NCI-H526 treated with DMSO at 0.1 percent for 48 hours (cell line): ENCODE results near the gene MFAP1.
"Not testable (repeated sequence)": the region's sequence is repeated elsewhere in the genome, so short reads cannot be mapped to it uniquely, and the experiment has no call there.

Experiments
- DNase-seq: peaks from one replicate; lab custom pipeline; 2025; lab: John Stamatoyannopoulos, UW

The MFAP1 gene, protein sequence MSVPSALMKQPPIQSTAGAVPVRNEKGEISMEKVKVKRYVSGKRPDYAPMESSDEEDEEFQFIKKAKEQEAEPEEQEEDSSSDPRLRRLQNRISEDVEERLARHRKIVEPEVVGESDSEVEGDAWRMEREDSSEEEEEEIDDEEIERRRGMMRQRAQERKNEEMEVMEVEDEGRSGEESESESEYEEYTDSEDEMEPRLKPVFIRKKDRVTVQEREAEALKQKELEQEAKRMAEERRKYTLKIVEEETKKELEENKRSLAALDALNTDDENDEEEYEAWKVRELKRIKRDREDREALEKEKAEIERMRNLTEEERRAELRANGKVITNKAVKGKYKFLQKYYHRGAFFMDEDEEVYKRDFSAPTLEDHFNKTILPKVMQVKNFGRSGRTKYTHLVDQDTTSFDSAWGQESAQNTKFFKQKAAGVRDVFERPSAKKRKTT

DNA sequence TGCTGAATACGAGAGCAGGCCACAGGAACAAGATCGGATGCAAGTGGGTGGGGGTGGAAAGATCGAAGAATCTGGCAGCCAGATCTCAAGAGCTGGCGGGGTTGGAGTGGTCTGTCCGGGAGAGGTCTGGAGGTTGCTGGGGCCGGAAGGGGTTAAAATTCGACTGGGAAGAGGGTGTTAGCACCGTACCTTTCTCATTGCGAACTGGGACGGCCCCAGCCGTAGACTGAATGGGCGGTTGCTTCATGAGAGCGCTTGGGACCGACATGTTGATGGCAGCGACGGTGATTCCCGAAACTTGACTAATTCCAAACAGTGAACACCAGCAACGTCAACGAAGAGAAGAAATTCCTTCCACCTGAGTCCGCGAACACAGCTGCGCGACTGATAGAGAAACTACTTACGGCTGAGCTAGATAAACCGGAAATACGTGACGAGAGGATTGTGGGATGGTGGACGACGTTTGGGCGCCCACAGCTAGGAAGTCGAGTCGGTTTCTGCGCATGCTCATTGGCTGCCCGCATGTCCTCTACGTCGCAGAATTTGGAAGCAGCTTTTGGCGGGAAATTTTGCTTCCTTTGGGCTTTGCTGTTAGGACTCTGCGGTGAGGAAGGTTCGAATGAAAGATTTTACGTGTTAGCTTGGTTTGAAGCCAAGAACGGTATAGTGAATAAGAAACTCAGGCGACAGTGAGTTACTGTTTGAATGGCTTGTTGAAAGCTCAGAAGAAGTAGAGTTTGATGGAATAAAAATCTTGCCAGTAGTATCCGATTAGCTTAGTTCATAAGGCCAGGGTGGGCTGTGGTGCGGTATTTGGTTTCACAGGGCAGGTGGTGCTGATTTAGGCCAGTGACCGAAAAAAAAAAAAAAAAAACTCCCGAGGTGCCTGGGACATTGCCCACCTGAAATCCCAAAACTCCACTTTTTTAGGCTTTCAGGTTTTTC, at the start of gene MFAP1:
Gene MFAP1 (minus strand): TSS at position 389 of the 945 bp plus-strand sequence. CDS start 121 bp downstream, at position 268.
- DNase-seq, result peak; percentile 98

DNA sequence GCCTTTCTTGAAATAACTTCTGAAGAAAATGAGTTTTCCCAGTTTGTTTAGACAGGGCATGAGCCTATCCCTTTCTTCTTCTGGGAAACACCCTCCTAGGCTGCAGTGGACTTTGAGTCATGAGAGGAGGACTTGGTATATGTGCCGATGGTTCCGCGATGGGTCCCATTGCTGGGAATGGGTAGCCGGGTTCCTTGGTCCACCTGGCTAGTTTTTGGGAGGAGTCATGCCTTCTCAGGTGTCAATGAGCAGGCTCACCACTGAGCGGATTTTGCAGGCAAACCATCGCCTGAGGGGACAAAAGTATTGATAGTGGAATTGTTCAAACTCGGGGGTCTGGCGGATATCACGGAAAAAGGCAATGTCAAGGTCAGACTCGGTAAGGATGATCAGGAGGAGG, 49.2 kb upstream of the MFAP1 start:
- no peak for DNase-seq

DNA sequence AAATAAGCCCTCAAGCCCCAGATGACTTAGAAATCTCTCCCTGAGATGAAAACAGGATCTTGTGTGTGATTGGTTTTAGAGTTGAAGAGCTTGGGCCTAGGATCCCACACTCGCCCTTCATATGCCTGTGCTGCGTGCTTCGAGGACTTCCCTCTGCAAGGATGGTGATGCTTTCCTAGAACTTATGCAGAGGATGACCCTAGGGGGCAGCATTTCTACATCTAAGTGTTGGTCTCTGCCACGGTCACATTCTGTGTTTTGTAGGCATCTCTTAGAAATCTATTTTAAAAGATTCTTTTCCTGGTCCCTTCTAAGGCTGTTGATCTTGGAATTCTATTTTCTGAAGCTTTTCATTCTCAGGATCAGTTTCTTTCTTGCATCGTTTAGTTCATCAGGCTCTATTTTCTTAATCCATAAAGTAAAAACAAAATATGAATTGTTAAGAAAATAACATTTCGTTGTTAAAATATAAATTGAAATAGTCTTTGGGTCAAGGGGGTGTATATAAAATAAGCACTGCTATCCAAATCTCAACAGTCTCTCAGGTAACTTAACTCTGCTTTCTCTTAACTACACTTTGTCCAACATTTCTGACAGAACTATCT, 48.0 kb upstream of the MFAP1 start:
- no peak for DNase-seq

DNA sequence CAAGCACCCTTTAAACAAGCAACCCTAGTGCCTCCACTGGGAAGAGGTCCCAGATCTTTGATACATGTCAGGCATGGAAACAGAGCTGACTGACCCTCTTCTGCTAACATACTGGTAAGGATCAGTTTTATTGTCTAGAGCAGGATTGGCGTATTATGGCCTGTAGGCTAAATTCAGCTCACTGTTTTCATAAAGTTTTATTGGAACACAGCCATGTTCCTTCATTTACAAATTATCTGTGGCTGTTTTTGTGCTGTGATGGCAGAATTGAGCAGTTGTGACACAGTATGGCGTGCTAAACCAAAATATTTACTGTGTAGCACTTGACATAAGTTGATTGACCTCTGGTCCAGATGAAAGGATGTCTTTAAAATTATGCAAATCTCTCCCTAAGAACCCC, 47.3 kb upstream of the MFAP1 start:
- no peak for DNase-seq

DNA sequence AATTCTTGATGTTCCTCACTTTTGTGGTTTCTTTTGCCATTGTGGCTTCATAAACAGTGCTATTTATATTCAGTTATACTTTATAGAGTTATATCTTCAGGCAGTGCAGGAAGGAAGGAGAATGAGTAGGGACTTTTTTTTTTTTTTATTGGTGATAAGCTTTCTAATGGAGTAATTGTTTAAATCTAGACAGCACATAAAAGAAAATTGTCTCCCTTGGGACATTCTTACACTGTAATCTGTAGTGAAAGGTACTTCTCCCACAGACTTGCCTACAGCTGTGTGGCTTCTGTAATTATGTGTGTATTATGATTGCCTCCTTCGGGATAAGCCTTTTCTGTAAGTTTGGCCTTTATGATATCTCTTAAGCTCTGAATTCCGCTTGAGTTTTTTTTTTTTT, 43.9 kb upstream of the MFAP1 start:
- no peak for DNase-seq

DNA sequence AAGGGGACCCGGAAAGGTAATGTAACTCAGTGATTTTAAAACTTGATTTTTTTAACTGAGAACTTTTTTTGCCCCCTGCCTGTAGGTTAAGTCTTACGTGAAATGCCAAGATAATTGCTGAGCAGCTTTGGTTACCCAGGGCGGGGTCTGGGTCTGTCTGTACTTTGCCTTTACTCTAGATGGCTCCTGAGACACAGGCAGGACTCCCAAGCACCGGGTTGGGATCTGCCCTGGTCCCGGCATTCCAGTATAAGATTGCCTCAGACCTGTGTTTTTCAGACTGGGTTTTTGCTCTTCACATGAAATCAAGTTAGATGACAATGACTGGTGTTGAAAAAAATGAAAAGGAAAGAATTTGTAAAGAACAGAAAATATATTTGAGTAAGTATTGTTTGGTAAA, 42.6 kb upstream of the MFAP1 start:
- DNase-seq, result no peak

DNA sequence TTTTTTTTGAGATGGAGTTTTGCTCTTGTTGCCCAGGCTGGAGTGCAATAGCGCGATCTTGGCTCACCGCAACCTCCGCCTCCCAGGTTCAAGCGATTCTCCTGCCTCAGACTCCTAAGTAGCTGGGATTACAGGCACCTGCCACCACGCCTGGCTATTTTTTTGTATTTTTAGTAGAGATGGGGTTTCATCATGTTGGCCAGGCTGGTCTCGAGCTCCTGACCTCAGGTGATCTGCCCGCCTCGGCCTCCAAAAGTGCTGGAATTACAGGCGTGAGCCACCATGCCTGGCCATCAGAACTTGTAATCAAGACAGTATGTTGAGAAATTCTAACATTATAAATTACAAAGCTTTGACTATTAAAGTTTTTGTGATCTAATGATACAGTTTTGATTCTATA, 42.1 kb upstream of the MFAP1 start:
- not testable (repeated sequence) for DNase-seq

DNA sequence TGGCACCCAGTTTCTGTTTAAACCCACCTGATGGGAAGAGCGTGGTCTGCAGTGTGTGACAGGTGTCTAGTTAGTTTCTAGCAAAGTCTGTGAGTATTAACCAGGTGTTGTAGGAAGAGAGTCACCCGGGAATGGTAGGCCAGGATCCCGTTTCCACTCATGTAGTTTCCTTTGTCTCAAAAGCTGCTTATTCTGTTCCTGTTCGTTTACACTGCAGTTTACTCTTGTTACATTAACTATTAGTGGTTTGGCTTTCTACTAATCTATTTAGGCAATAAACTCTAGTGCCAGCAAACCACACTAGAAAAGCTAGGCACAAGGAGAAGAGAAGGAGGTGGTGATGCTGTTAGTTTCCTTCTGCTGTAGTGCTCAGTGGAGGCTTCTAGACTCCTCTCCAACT, 35.1 kb upstream of the MFAP1 start:
- DNase-seq, result no peak

DNA sequence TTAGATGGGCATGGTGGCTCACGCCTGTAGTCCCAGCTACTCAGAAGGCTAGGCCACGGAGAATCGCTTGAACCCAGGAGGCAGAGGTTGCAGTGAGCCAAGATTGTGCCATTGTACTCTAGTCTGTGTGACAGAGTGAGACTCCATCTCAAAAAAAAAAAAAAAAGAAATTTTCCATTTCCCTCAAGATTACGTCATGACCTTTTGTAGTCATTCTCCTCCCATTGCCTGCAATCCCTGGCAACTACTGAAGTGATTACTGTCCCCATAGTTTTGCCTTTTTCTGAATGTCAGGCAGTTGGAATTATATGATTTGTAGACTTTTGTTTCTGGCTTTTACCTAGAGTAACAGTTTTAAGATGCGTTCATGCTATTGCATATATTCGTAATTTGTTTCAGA, 30.3 kb upstream of the MFAP1 start:
- DNase-seq, result no peak

DNA sequence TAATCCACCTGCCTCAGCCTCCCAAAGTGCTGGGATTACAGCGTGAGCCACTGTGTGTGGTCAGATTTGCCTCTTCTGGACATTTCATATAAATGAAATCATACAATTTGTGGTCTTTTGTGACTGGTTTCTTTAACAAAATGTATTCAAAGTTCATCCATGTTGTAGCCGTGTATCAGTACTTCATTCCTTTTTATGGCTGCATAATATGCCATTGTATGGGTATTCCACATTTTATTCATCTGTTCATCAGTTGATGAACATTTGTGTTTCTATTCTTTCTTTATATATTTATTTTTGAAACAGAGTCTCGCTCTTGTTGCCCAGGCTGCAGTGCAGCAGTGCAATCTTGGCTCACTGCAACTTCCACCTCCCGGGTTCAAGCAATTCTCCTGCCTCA, 28.1 kb upstream of the MFAP1 start:
- no peak for DNase-seq

DNA sequence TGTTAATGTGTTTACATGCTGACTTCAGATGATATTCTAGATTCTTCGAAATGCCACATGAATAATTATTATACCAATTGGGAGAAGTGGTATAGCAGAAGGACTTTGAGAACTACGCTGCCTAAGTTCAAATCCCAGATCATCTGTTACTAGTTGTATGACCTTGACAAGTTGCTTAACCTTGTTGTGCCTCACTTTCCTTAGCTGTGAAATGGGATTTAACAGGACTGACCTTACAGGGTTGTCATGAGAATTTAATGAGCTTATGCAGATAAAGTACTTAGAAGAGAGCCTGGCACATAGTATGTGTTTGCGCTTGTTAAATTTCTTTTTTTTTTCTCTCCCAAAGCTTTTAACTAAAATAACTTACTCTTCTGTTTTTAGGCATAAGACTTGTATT, 26.8 kb upstream of the MFAP1 start:
- DNase-seq, result no peak

DNA sequence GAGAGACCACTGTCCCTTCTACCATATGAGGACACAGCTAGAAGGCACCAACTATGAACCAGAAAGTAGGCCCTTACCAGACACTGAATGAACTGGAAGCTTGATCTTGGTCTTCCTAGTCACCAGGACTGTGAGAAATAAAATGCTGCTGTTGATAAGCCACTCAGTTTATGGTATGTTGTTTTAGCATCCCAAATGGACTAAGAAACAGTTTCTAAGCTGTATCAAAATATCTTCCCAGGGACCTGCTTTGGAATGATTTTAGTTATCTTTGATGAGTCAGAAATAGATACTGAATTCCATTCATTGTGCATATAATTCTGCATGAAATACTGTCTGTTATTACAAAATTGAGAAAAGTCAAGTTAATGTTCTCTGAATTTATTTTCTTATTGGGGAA, 20.9 kb upstream of the MFAP1 start:
- DNase-seq, result no peak

DNA sequence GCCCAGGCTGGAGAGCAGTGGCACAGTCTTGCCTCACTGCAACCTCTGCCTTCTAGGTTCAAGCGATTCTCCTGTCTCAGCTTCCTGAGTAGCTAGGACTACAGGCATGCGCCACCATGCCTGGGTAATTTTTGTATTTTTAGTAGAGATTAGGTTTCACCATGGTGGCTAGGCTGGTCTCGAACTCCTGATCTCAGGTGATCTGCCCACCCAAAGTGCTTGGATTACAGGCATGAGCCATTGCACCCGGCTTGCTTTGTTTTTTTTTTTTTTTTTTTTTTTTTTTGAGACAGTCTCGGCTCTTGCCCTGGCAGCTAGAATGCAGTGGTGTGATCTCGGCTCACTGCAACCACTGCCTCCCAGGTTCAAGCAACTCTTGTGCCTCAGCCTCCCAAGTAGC, 8.0 kb upstream of the MFAP1 start:
- not testable (repeated sequence) for DNase-seq

DNA sequence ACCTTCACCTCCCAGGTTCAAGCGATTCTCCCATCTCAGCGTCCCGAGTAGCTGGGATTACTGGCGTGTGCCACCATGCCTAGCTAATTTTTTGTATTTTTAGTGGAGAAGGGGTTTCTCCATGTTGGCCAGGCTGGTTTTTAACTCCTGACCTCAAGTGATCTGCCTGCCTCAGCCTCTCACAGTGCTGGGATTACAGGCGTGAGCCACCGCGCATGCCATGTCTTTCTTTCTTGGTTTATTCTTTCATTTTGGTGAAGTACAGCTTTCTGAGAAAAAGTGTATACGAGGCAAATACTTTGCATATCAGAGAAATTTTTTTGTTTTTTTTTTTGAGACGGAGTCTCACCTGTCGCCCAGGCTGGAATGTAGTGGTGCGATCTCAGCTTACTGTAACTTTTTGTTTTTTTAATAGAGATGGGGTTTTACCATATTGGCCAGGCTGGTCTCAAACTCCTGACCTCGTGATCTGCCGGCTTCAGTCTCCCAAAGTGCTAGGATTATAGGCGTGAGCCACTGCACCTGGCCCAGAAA, 7.1 kb upstream of the MFAP1 start:
- not testable (repeated sequence) for DNase-seq

DNA sequence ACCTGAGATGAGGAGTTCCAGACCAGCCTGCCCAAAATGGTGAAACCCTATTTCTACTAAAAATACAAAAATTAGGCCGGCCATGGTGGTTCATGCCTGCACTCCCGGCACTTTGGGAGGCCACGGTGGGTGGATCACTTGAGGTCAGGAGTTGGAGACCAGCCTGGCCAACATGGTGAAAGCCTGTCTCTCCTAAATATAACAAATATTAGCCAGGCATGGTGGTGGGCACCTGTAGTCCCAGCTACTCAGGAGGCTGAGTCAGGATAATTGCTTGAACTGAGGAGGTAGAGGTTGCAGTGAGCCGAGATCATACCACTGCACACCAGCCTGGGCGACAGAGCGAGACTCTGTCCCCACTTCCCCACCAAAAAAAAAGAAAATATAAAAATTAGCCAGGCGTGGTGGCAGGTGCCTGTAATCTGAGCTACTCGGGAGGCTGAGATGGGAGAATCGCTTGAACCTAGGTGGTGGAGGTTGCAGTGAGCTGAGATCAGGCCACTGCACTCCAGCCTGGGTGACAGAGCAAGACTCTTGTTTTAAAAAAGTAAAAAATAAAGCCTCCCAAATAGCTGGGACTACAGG, 6.3 kb upstream of the MFAP1 start:
- not testable (repeated sequence) for DNase-seq

DNA sequence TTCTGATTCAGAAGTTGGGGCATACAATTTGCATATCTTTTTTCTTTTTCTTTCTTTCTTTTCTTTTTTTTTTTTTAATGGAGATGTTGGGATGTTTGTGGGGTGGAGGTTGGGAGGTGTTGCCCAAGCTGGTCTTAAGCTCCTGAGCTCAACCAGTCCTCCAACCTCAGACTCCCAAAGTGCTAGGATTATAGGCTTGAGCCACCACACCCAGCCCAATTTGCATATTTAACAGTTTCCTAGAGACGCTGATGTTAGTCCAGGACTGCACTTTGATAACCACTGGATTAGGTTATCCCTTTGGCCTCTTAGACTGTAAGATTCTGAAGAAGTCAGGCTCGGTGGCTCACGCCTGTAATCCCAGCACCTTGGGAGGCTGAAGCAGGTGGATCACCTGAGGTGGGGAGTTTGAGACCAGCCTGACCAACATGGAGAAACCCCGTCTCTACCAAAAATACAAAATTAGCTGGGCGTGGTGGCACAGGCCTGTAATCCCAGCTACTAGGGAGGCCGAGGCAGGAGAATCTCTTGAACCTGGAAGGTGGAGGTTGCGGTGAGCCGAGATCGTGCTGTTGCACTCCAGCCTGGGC, 5.6 kb upstream of the MFAP1 start:
- DNase-seq, result not testable (repeated sequence)

DNA sequence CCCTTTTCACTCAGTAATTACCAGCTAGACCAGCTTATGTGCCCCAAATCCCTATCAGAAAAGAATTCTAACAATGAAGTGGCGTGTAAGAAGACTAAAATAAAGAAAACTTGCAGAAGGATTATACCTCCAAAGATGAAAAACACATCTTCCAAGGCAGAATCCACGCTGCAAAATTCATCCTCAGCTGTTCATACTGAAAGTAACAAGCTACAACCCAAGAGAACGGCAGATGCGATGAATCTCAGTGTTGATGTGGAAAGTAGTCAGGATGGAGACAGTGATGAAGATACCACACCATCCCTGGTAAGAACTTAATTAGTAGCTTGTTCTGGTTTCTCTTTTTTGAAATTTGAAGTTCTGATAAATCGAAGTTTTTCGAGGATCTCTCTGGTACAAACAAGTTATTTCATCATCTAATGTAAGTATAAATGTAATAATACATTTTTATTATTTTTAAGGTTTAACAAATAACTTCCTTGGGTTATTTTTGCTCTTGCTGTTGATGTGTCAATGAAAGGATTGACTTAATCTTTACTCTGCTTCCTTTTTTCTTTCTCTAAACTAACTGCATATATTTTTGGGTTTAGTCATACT, 3.7 kb upstream of the MFAP1 start:
- DNase-seq, result peak; percentile 14

DNA sequence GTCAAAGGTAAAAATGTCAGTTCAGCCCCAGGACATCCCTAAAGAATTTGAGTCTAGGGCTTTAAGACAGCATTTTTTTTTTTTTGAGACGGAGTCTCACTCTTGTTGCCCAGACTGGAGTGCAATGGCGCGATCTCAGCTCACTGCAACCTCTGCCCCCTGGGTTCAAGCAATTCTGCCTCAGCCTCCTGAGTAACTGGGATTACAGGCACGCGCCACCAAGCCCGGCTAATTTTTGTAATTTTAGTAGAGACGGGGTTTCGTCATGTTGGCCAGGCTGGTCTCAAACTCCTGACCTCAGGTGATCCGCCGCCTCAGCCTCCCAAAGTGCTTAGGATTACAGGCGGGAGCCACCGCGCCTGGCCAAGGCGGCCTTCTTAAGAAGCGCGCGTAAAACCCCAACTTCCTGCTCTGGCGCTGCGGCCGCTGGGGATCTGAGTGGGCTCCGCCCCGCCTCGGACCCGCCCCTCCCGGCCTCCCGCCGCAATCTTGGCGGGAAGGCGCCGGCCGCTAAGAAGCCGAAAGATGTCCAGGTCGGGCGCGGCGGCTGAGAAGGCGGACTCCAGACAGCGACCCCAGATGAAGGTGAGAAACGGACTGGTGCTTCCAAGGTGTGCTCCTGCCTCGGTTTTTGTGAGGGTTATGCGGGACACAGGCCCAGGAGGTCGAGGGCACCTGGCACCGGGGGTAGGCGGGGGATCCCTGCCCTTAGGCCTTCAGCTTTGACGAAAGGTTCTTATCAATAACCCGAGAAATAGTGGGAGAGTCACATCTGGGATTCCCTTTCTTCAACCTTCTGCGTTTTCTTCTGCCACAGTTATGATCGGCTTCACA, 2.2 kb upstream of the MFAP1 start, which contains the start of gene WDR76:
Gene WDR76 (plus strand): TSS at position 495 of the 834 bp plus-strand sequence. CDS start 31 bp downstream, at position 526.
- peak; percentile 74 for DNase-seq

DNA sequence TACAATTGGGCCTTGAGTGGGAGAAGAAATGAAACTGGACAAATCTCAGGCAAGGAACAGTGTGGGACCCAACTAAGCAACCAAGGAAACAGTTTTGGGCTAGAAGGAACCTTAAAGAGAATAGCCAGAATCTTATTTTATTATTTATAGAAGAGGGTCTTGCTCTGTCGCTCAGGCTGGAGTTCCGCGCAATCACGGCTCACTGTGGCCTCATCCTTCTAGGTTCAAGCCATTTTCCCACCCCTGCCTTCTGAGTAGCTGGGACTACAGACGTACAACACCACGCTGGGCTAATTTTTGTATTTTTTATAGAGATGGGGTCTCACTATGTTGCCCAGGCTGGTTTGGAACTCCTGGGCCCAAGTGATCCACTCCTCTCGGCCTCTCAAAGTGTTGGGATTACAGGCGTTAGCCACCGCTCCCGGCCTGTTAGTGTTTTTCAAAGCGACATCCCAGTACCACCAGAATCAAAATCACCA, 1.6 kb upstream of the MFAP1 start:
- DNase-seq, result no peak

DNA sequence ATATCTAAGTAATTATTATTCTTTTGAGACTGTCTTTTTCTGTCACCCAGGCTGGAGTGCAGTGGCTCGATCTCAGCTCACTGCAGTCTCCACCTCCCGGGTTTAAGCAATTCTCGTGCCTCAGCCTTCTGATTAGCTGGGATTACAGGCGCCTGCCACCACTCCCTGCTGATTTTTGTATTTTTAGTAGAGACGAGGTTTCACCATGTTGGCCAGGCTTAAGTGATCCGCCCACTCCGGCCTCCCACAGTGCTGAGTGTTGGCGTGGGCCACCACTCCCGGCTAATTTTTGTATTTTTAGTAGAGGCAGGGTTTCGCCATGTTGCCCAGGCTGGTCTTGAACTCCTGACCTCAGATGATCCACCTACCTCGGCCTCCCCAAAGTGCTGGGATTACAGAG, 815 bp upstream of the MFAP1 start:
- DNase-seq, result not testable (repeated sequence)
